ENCODE results near the gene AQP1. TPM values are rescaled to one million over a fixed set of nuclear protein-coding genes. Genes with fewer than 3 reads are reported as not detected.

The AQP1 gene
- 100 to 1,000 TPM in 3 of 4 donors, 10 to 100 TPM in 1; 74.8 to 310 (median 175) TPM for total RNA-seq

DNA sequence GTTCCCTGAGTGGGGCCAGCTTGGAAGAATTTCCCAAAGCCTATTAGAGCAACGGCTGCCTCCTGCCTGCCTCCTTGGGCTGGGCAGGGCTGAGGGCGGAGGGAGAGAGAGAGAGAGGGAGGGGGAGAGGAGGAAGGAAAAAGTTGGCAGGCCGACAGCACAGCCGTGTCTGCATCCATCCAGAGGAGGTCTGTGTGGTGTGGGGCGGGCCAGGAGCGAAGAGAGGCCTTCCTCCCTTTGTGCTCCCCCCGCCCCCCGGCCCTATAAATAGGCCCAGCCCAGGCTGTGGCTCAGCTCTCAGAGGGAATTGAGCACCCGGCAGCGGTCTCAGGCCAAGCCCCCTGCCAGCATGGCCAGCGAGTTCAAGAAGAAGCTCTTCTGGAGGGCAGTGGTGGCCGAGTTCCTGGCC lies at the start of gene AQP1:
Gene AQP1, plus strand, starts transcription at position 293 of the 409 bp plus-strand sequence. Its CDS starts 57 bp downstream, at position 350.
- TF ChIP-seq, protein P1, sequence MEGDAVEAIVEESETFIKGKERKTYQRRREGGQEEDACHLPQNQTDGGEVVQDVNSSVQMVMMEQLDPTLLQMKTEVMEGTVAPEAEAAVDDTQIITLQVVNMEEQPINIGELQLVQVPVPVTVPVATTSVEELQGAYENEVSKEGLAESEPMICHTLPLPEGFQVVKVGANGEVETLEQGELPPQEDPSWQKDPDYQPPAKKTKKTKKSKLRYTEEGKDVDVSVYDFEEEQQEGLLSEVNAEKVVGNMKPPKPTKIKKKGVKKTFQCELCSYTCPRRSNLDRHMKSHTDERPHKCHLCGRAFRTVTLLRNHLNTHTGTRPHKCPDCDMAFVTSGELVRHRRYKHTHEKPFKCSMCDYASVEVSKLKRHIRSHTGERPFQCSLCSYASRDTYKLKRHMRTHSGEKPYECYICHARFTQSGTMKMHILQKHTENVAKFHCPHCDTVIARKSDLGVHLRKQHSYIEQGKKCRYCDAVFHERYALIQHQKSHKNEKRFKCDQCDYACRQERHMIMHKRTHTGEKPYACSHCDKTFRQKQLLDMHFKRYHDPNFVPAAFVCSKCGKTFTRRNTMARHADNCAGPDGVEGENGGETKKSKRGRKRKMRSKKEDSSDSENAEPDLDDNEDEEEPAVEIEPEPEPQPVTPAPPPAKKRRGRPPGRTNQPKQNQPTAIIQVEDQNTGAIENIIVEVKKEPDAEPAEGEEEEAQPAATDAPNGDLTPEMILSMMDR (IDR thresholded peaks at IDR 0.05; ENCODE audit: low read depth): no peak

DNA sequence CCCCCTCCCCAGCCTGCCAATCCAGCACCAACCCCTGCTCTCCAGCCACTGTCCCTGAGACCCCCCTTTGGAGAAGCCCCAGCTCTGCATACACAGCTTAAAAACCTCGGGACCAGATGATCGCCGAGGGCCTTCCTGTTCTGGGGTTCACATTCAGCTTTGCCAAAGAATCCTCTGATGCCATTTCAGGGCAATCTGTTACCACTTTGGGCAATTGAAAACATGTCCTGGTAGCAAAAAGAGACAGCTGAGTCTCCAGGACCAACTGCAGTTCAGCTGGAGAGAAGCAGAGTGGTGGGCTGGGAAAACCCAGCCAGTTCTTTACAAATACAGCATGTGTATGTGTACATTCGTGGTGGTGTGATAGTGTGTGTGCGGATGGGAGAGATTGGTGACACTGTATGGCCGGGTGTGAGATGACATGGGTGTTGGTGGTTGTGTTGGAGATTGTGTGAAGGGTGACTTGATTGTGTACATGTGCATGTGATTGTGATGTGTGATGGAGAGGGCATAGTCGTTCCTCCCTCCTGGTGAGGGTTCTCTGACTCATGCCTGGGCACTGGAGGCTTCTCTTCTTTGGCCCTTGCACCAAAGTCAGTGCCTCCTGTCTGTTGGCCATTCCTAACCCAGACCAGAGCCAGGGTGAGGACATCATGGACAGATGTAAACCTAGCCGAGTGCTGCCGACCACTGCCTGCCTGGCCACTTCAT lies 48.5 kb upstream of the AQP1 start:
- TF ChIP-seq, protein P1 (IDR thresholded peaks at IDR 0.05; ENCODE audit: low read depth): no peak

DNA sequence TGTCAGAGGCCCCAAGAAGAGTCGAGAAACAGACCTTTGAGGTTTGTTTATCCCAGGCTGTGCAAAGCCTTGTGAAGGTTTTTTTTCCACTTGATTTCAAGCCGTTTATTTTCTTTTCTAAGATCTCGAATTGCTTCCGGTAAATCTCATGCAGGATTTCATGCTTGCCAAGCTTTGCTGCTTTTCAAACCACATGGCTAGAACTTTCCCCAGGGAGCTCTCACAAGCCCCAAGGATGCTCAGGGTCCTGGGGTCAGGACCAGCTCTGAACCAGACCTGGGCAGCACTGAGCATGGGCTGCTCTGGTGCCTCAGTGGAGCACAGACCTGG lies 48.0 kb upstream of the AQP1 start:
- TF ChIP-seq, protein P1 (IDR thresholded peaks at IDR 0.05; ENCODE audit: low read depth): no peak

DNA sequence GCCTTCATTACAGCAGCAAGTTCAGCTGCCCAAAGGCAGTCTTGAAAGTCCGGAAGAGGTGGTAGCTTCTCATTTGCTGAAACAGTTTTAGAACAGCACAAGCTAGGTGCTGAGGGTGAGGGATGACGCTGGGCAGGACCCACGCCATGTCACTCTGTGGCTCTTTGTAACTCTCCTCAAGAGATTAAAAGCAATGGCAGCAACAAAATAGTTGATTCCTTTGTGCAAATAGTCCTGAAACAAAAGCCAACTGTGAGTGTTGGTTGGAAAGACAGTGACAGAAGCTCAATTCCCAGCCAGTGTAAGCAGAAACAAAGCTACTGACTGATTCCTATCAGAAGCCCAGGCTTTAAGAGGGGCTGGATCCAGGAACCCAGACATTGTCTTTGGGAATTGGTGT lies 47.6 kb upstream of the AQP1 start:
- TF ChIP-seq, protein P1 (IDR thresholded peaks at IDR 0.05; ENCODE audit: low read depth): no peak

DNA sequence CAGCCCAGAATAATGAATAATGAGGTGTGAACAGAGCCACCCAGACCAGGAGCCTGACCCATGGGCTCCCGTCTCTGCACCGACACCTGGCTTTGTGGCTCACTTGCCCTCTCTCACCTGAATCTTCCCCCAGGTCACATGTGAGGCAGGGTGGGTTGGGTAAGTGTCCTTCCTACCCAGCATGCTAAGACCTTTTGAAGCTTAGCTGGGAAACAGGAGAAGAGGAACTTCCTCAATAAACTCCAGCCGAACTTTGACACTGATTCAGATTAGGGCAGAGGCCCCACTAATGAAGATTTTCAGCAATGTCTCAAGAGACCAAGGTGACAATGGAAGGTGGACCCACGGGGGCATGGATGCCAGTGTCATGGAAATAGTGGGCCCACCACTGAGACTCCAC lies 46.6 kb upstream of the AQP1 start:
- TF ChIP-seq, protein P1 (IDR thresholded peaks at IDR 0.05; ENCODE audit: low read depth): no peak

DNA sequence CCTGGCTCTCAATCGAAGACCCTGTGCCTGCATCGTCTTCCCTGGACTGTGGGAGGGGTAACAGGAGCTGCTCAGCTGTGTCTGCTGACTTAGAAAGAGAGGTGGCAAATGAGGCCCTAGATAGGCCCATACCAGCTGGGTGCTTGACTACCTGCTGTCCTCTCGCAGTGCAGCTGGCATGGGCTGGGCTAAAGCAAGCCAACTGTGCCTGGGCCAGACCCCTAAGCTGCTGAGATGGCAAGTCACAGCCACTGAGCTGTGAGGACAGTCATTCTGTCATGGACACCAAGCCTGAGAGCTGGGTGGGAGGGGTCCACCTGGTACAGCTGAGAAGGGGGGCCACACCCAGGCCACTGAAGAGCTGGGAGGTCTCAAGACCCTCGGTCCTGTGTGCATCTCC lies 45.8 kb upstream of the AQP1 start:
- TF ChIP-seq, protein P1 (IDR thresholded peaks at IDR 0.05; ENCODE audit: low read depth): no peak

DNA sequence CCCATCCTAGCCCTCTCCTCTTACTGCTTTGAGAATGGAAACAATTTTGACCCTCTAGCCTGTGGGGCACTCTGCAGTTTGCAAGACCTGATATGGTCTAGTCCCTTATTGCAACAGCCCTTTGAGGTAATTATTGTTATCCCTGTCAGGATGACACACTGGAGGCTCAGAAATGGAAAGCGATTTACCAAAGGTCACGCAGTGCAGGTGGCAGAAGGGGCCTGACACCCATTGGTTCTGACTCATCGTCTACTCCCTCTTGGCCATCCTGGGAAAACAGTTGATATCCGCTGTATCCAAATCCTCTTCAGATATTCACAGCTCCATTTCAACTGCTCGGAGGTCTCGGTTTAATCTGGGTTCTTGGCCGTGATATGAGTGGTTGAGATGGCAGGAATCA lies 44.7 kb upstream of the AQP1 start:
- TF ChIP-seq, protein P1 (IDR thresholded peaks at IDR 0.05; ENCODE audit: low read depth): no peak

All from subcutaneous adipose tissue (tissue), 4 donors.